ENCODE data around the gene PRPF38B.
"Not testable (repeated sequence)": the region's sequence is repeated elsewhere in the genome, so short reads cannot be mapped to it uniquely, and the experiment has no call there.

The PRPF38B gene

GRCh38 chr1:108699375-108700332 is 7.5 kb downstream of the PRPF38B start:
- DNase-seq (ENCODE audit: low read depth) = no peak
- H3K4me3 ChIP-seq (ENCODE audit: low read length) = no peak overlapping the region
- TF ChIP-seq, protein P1, sequence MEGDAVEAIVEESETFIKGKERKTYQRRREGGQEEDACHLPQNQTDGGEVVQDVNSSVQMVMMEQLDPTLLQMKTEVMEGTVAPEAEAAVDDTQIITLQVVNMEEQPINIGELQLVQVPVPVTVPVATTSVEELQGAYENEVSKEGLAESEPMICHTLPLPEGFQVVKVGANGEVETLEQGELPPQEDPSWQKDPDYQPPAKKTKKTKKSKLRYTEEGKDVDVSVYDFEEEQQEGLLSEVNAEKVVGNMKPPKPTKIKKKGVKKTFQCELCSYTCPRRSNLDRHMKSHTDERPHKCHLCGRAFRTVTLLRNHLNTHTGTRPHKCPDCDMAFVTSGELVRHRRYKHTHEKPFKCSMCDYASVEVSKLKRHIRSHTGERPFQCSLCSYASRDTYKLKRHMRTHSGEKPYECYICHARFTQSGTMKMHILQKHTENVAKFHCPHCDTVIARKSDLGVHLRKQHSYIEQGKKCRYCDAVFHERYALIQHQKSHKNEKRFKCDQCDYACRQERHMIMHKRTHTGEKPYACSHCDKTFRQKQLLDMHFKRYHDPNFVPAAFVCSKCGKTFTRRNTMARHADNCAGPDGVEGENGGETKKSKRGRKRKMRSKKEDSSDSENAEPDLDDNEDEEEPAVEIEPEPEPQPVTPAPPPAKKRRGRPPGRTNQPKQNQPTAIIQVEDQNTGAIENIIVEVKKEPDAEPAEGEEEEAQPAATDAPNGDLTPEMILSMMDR (conservative IDR thresholded peaks at IDR 0.05; ENCODE audit: low read length) = no peak

GRCh38 chr1:108701176-108701849 is 9.2 kb downstream of the PRPF38B start:
- TF ChIP-seq, protein P1 (conservative IDR thresholded peaks at IDR 0.05; ENCODE audit: low read length) = no peak
- no peak overlapping the region for H3K4me3 ChIP-seq (ENCODE audit: low read length)
- DNase-seq (ENCODE audit: low read depth) = no peak

GRCh38 chr1:108702109-108702508 is 10.0 kb downstream of the PRPF38B start:
- DNase-seq (ENCODE audit: low read depth) = not testable (repeated sequence)

GRCh38 chr1:108703939-108704338 is 11.8 kb downstream of the PRPF38B start:
- H3K4me3 ChIP-seq (ENCODE audit: low read length) = no peak overlapping the region
- no peak for DNase-seq (ENCODE audit: low read depth)
- TF ChIP-seq, protein P1 (conservative IDR thresholded peaks at IDR 0.05; ENCODE audit: low read length) = no peak

More at GRCh38 chr1:108702109-108702508, 10.0 kb downstream of the PRPF38B start:
- H3K4me3 ChIP-seq (ENCODE audit: low read length) = not testable (repeated sequence)

DNA sequence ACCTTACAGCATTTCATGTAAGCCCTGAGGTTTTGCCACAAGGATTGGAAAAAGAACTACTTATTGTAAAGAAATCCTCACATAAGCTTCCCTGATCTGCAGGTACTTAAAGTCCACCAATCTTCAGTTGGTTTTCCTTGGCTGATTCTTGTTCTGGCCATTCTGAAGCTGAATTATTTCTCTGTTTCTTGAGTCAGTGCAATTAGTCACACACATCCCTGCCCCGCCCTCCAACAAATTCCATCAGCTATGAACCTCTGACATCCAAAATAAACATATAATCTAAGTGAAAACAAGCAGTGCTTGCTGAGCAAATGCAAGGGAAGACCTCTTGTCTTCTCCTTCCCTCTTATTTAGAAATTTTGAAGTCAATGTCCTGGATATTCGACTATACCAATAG is 12.4 kb downstream of the PRPF38B start:
- DNase-seq (ENCODE audit: low read depth) = peak; percentile 73
- no peak overlapping the region for H3K4me3 ChIP-seq (ENCODE audit: low read length)
- TF ChIP-seq, protein P1 (conservative IDR thresholded peaks at IDR 0.05; ENCODE audit: low read length) = no peak

DNA sequence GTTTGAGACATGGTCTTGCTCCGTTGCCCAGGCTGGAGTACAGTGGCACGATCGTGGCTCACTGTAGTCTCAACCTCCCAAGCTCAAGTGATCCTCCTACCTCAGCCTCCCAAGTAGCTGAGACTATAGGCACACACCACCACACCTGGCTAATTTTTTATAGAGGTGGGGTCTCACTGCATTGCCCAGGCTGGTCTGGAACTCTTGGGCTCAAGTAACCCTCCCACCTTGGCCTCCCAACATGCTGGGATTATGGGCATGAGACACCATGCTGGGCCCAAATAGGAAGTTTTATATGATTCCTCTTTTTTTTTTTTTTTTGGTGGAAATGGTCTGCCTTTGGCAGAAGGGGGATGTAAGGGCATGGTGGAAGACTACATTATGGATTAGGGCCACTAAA is 14.5 kb downstream of the PRPF38B start:
- TF ChIP-seq, protein P1 (conservative IDR thresholded peaks at IDR 0.05; ENCODE audit: low read length) = no peak
- no peak overlapping the region for H3K4me3 ChIP-seq (ENCODE audit: low read length)
- DNase-seq (ENCODE audit: low read depth) = no peak

DNA sequence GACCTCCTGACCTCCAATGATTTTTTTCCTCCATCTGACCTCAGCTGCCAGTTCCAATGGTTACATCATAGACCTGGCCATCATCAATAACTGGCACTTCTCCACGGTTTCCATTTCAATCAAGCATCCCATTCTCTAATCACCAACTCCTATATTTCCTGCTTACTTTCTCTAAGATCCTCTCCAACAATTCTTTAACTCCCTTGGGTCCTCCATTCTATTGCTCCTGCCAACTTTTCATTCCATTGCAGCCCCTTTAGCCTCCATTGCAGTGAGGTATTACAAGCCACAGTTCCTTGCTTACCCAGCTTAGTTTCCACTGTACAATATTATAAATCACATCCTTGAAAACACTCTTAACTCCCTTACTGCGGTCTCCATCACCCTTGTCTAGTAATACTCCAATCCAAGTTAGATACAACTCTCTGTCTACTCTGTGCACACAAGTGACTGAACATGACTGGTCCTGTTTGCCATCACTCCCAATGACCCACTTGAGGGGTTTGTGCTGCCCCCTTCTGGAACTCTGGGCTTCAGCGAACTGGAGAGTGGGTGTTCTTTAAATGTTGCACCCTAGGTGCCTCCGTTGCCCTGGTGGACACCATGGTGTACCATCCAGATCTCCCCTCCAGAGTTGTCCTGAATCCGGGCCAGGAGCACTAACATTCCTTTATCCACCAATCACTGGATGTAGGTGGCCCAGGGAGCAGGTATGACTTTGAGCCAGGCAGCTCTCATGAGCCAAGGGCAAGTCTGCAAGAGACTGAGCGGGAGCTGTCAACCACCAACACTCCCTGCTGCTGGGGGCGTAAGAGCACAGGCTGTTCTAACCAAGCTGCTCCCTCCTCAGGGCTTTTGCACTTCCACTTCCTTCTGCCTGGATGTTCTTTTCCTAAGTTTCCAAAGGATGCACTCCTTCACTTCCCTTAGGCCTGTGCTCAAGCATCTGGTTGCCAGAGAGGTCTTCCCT is 16.9 kb downstream of the PRPF38B start:
- no peak for DNase-seq (ENCODE audit: low read depth)
- TF ChIP-seq, protein P1 (conservative IDR thresholded peaks at IDR 0.05; ENCODE audit: low read length) = 0 out of 2 replicates have a peak, but pooled peaks have one; percentile 11

More for the DNA sequence above, 16.9 kb downstream of the PRPF38B start:
- H3K4me3 ChIP-seq (ENCODE audit: low read length) = no peak overlapping the region
